GM20431 (cell line): ENCODE results near the gene HMG20B.
"Not testable (repeated sequence)": the region's sequence is repeated elsewhere in the genome, so short reads cannot be mapped to it uniquely, and the experiment has no call there.

ENCODE experiments used
- in situ Hi-C: fragments of 300-500 bp; cut with MseI, MboI; formaldehyde crosslinking; loops from one replicate; pipeline ENCODE4 v1.15.0; 2020; ENCODE audit warnings: low sequenced_read_pairs; ENCODE audit not compliant: unreplicated experiment

The HMG20B gene

DNA sequence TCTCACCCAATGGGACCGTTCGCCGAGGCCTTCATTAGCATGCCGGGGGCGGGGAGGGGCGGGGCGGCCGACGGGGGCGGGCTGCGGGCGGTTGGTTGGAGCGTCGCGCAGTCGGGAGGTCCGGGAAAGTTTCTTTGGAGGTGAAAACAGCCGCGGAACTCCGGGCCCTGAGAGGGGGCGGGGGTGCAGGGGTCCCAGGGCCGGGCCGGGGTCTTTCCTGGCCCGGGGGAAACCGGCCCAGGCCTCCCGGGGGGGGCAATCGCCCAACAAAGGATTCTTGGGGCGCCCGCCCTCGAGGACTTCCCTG is at the start of gene HMG20B:
HMG20B (plus strand) TSS at position 90 of the 307 bp plus-strand sequence. CDS start 366 bp downstream, outside the sequence.
- in situ Hi-C loops: no loop called here

- in situ Hi-C loops: no loop called here
Observed at GRCh38 chr19:3523361-3524077, 49.2 kb upstream of the HMG20B start.

- in situ Hi-C loops: no loop called here
Observed at GRCh38 chr19:3524078-3524842, 48.5 kb upstream of the HMG20B start.

DNA sequence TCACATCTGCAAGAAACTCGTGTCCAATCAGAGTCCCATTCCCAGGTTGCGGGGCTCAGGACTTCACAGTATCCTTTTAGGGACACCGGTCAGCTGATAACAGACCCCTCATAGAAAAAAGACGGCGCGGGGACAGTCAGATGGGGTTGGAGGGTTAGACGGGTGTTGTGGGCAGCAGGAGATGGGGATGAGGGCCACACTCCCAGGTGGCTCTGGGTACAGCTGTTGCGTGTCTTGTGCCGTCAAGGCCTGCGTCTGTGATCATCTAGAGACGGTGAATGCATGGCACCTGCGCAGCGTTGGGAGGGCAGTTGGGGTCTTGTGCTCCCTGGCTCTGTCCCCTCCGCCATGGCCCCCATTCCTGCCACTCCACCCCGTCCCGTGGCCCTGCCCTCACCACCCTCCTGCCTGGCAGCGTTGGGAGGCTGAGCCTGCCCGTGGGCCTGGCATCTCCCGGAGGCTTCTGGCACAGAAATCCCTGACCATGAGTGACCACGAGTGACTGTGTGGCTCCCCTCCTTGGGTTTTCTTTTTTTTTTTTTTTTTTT is 47.8 kb upstream of the HMG20B start:
- in situ Hi-C loops: no loop called here

DNA sequence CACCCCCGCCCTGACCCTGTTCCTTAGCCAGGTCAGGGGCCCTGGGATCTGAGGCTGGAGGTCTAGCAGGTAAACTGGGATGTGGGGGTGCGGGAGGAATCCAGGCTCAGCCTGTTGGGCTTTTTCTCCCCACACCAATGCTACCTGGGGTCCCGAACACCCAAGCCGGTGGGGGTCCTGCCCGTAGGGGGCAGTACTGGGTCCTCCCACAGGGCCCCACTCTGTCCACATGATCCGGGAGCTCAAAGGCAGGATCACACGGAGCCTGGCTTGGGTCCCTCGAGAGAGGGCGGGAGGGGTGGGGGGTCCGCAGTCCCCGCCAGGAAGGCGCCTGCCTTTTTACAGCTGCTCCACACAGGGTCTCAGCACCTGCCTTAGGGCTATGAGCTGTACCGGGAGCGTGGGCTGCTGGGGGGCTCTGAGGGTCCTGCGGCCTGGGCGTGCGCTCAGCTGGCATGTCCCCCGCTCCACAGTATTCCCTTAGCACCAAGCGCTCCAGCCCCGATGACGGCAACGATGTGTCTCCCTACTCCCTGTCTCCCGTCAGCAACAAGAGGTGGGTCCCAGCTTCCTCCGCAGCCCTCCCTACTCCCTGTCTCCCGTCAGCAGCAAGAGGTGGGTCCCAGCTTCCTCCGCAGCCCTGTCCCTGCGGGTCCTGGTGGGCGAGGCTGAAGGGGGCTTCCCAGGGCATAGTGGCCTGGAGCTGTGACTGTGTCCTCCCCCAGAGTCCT is 46.1 kb upstream of the HMG20B start:
- in situ Hi-C loops: no loop called here

DNA sequence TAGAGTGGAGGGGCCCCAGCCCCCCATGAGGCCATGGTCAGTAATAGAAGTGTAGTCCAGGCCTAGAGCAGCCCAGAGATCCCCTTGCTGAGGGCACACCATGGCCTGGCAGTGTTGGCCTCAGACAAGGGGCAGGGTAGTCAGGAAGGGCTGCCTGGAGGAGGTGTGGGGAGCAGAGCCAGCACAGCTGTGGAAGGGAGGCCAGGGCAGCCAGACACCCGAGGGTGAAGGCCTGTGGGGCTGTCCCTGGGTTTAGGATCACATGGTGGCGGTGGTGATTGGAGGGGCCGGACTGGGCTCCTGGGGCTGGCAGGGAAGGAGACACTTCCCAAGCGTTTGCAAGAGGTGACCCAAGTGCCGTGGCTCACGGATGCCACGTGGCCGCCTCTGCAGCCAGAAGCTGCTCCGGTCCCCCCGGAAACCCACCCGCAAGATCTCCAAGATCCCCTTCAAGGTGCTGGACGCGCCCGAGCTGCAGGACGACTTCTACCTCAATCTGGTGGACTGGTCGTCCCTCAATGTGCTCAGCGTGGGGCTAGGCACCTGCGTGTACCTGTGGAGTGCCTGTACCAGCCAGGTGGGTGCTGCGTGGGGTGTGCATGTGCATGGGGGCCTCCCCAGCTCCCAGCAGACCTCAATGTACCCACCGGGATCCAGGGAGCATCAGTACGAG is 45.4 kb upstream of the HMG20B start:
- in situ Hi-C loops: no loop called here

GRCh38 chr19:3528080-3528479 is 44.7 kb upstream of the HMG20B start:
- in situ Hi-C loops: no loop called here

DNA sequence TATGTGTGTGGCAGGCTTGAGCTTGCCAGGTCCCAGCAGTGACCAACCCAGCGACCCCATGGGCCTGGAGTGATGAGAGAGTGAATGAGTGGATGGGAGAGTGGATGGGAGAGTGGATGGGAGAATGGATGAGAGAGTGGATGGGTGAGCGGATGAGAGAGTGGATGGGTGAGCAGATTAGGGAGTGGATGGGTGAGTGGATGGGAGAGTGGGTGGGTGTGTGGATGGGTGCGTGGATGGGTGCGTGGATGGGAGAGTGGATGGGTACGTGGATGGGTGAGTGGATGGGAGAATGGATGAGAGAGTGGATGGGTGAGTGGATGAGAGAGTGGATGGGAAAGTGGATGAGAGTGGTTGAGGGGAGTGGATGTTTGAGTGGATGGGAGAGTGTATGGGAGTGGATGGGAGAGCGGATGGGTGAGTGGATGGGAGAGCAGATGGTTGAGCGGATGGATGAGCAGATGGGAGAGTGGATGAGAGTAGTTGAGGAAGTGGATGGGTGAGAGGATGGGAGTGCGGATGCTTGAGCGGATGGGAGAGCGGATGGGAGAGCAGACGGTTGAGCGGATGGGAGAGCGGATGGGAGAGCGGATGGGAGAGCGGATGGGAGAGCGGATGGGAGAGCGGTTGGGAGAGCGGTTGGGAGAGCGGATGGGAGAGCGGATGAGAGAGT is 44.1 kb upstream of the HMG20B start:
- in situ Hi-C loops: no loop called here

DNA sequence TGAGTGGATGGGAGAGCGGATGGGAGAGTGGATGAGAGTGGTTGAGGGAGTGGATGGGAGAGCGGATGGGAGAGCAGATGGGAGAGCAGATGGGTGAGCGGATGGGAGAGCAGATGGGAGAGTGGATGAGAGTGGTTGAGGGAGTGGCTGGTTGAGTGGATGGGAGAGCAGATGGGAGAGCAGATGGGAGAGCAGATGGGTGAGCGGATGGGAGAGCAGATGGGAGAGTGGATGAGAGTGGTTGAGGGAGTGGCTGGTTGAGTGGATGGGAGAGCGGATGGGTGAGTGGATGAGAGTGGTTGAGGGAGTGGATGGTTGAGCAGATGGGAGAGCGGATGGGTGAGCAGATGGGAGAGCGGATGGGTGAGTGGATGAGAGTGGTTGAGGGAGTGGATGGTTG is 43.4 kb upstream of the HMG20B start:
- in situ Hi-C loops: not testable (repeated sequence)

- in situ Hi-C loops: no loop called here
Observed at GRCh38 chr19:3530389-3530788, 42.4 kb upstream of the HMG20B start.

DNA sequence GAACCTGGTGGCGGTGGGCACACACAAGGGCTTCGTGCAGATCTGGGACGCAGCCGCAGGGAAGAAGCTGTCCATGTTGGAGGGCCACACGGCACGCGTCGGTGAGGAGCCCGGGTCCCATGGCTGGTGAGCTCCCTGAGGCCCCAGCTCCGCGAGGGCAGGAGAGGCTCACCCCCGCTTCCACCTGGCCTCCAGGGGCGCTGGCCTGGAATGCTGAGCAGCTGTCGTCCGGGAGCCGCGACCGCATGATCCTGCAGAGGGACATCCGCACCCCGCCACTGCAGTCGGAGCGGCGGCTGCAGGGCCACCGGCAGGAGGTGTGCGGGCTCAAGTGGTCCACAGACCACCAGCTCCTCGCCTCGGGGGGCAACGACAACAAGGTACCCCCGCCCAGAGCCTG is 41.0 kb upstream of the HMG20B start:
- in situ Hi-C loops: no loop called here

DNA sequence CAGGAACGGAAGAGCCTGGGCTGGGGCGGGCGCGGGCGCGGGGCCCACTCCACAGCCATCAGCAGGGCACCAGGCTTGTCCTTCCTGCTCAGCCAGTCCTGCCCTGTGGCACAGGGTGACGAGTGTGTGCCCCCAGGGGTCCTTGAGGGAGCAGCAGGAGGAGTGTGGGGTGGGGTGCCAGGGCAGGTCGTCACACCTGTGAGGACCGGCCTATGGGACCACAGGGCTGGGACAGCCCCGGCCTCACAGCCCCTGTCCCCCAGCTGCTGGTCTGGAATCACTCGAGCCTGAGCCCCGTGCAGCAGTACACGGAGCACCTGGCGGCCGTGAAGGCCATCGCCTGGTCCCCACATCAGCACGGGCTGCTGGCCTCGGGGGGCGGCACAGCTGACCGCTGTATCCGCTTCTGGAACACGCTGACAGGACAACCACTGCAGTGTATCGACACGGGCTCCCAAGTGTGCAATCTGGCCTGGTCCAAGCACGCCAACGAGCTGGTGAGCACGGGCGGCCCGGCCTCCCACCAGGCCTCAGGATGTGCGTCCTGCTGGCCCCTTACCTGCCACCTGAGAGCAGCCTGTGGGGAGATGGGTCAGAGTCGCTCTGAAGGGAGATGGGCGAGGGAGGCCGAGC is 40.5 kb upstream of the HMG20B start:
- in situ Hi-C loops: no loop called here

- in situ Hi-C loops: no loop called here
Observed at GRCh38 chr19:3533033-3533432, 39.7 kb upstream of the HMG20B start.

DNA sequence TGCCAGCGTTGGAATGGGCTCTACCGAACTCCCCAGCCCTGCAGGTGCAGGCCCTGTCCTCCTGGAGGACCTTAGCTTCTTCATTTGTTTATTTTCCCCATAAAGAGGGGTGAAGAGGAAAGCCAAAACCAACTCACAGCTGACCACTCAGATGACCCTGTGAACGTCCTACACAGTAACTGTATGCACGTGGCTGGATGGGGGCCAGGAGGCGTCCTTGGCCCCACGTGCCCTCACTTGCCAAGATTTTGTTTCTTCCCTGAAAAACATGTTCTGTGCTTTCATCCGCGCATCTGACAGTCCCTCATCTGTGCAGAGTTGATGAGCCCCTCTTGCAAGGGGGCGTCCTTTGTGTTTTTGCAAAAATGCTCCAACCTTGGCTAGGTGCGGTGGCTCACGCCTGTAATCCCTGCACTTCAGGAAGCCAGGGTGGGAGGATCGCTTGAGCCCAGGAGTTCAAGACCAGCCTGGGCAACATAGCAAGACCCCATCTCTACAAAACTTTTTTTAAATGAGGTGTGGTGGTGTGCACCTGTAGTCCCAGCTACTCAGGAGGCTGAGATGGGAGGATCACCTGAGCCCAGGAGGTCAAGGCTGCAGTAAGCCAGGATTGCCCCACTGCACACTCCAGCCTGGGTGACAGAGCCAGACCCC is 39.1 kb upstream of the HMG20B start:
- in situ Hi-C loops: no loop called here

DNA sequence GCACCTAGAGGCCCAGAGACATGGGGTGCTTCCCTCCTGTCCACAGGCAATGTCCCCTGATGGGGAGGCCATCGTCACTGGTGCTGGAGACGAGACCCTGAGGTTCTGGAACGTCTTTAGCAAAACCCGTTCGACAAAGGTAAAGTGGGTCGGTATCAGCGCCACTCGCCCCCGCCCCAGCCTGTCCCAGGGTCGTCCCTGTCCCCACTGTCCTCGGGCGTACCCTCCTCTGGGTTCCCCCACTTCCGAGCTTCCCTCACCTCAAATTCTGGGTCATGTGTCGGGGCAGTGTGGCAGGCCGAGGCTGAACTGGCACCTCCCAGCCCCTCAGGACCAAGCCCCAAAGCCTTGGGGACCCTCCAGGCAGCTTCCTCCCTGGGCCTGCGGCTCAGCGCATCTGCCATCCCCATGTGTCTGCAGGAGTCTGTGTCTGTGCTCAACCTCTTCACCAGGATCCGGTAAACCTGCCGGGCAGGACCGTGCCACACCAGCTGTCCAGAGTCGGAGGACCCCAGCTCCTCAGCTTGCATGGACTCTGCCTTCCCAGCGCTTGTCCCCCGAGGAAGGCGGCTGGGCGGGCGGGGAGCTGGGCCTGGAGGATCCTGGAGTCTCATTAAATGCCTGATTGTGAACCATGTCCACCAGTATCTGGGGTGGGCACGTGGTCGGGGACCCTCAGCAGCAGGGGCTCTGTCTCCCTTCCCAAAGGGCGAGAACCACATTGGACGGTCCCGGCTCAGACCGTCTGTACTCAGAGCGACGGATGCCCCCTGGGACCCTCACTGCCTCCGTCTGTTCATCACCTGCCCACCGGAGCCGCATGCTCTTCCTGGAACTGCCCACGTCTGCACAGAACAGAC is 38.1 kb upstream of the HMG20B start:
- in situ Hi-C loops: no loop called here

DNA sequence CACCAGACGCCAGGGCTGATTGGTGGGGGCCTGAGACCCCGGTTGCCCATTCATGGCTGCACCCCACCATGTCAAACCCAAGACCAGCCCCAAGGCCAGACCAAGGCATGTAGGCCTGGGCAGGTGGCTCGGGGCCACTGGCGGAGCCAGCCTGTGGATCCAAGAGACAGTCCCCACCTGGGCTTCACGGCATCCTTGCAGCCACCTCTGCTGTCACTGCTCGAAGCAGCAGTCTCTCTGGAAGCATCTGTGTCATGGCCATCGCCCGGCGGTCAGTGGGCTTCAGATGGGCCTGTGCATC is 37.6 kb upstream of the HMG20B start:
- in situ Hi-C loops: no loop called here

DNA sequence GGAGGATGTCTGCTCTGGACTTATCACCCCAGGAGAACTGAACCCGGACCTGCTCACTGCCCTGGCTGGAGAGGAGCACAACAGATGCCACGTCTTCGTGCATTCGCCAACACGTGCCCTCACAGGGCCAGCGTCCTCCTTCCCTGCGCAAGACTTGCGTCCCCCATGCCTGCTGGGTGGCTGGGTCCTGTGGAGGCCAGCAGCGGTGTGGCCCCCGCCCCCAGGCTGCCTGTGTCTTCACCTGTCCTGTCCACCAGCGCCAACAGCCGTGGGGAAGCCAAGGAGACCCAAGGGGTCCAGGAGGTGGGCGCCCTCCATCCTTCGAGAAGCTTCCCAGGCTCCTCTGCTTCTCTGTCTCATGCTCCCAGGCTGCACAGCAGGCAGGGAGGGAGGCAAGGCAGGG is 37.2 kb upstream of the HMG20B start:
- in situ Hi-C loops: no loop called here

- in situ Hi-C loops: no loop called here
Observed at GRCh38 chr19:3535981-3536380, 36.8 kb upstream of the HMG20B start.
